GM12892 (cell line): ENCODE data around the gene CD8B.
"Not testable (repeated sequence)": the region's sequence is repeated elsewhere in the genome, so short reads cannot be mapped to it uniquely, and the experiment has no call there.

ENCODE experiments used
- POLR2AphosphoS5 ChIP-seq: IDR thresholded peaks from 2 replicates; pipeline ENCODE4 v1.6.1; 2011; ENCODE audit warnings: low read depth, low read length, control low read depth
- TAF1 ChIP-seq: IDR thresholded peaks from 2 replicates; pipeline ENCODE4 v1.6.1; 2011; ENCODE audit warnings: low read depth, mild to moderate bottlenecking, control low read depth, low read length, borderline replicate concordance

DNA sequence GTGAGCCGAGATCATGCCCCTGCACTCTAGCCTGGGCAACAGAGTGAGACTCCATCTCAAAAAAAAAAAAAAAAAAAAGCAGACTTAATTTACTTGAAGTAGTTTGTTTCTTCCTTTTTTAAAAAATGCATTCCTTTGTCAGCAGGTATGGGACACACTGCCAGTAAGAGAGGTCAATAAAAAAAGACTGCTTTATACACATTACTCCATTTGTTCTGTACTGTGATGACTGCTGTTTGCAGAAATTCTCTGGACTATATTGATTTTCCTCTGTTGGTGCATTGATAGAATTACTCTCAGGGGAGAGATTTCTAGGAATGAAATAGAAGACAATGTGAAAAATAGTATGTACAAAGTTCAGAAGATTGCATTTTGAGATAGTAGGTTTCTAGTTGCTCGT is 21.2 kb upstream of the CD8B start:
- TF ChIP-seq TAF1, POLR2AphosphoS5: not testable (repeated sequence)
